MG63 (cell line): ENCODE results near the gene TAF4B. TPM values are rescaled to one million over a fixed set of nuclear protein-coding genes. Genes with fewer than 3 reads are reported as not detected.

Source experiments
- total RNA-seq: library from RNA; depleted of rRNA; stranded (reverse); fragments of >200 nt; shearing (Covaris generic); gene quantifications from 2 replicates; pipeline ENCODE4 v1.2.3, GENCODE V29; 2014; ENCODE audit warnings: low replicate concordance; rRNA removed

TAF4B gene
- total RNA-seq, 1 experiment from 2014 or later, result 5.7 TPM

Other genes starting within 250 kb of the TAF4B start
- 58.2 and 60.1 TPM in 2 replicates for gene SS18, start 135.8 kb upstream of the TAF4B start, total RNA-seq
- gene PSMA8, start 92.6 kb upstream of the TAF4B start, total RNA-seq, result 0.23 TPM in 1 of 2 replicates, not detected in the other